Vagina (tissue), 2 donors: ENCODE results near the gene ZNF436. TPM values are rescaled to one million over a fixed set of nuclear protein-coding genes. Genes with fewer than 3 reads are reported as not detected.
A peak's percentile ranks its signal among the peaks of the same experiment; 100 is the strongest.

Experiments used
- DNase-seq, 2 donors: peaks; one replicate each; pipeline ENCODE4 v3.0.0-alpha.2; 2017; ENCODE audit errors: extremely low spot score in 2 of 2
- H3K27ac ChIP-seq: fragments of 200-600 bp; sonication (generic); one replicate; pipeline ENCODE4 v1.5.1; 2019
- H3K27me3 ChIP-seq: fragments of 200-600 bp; sonication (generic); one replicate; pipeline ENCODE4 v1.5.1; 2019
- H3K36me3 ChIP-seq, 2 donors: fragments of 200-600 bp; sonication (generic); one replicate each; pipeline ENCODE4 v1.5.1; 2017 to 2019
- H3K4me1 ChIP-seq: fragments of 200-600 bp; sonication (generic); one replicate; pipeline ENCODE4 v1.5.1; 2019
- H3K4me3 ChIP-seq, 2 donors: fragments of 200-600 bp; sonication (generic); 1 replicate in 1 of 2; 2 replicates in 1 of 2; pipeline ENCODE4 v1.5.1; 2016 to 2019
- H3K9me3 ChIP-seq: fragments of 200-600 bp; sonication (generic); one replicate; pipeline ENCODE4 v1.5.1; 2019
- CTCF ChIP-seq, 3 experiments: fragments of 450-650 bp in 2 of 3; fragments of 200-600 bp in 1 of 3; sonication (generic) in 1 of 3; IDR thresholded peaks; one replicate each; pipeline ENCODE4 v1.5.1; 2017 to 2019; ENCODE audit warnings: antibody characterized with exemption in 3 of 3, mild to moderate bottlenecking in 2 of 3, moderate library complexity in 2 of 3
- POLR2A ChIP-seq, 2 donors: fragments of 450-650 bp; IDR thresholded peaks; one replicate each; pipeline ENCODE4 v1.6.1; 2017; ENCODE audit warnings: antibody characterized with exemption in 2 of 2, mild to moderate bottlenecking in 2 of 2, moderate library complexity in 2 of 2
- POLR2AphosphoS5 ChIP-seq, 2 donors: sonication (generic); formaldehyde crosslinking; IDR thresholded peaks; one replicate each; pipeline ENCODE4 v1.9.0; 2017; ENCODE audit warnings: antibody characterized with exemption in 2 of 2, mild to moderate bottlenecking in 2 of 2, low read depth in 1 of 2; ENCODE audit not compliant: insufficient read depth in 1 of 2
- intact Hi-C: fragments of 100-400 bp; cut with DNase I; formaldehyde crosslinking; loops from one replicate; pipeline ENCODE4 v1.15.1; 2023
- total RNA-seq: library from RNA; depleted of rRNA; stranded (reverse); fragments of >200 nt; gene quantifications from one replicate; pipeline ENCODE4 v1.2.3, GENCODE V29; 2016

Gene ZNF436
- total RNA-seq, 1 donor from 2014 or later, result 20.9 TPM

- Histone ChIP-seq H3K36me3 (peaks cover 11 to 51% of the 10 kb centered on the region in 2 donors), H3K27me3 (no peaks in the 10 kb centered on the region), H3K27ac (peak overlapping the region; percentile 23), H3K9me3 (peaks cover 19% of the 10 kb centered on the region), H3K4me1 (peaks cover 43% of the 10 kb centered on the region), H3K4me3 (peak overlapping the region in 1 of 2 donors; percentile 74)
- TF ChIP-seq POLR2AphosphoS5 (IDR thresholded peaks at IDR 0.05; ENCODE audit: insufficient read depth in 1 of 2, low read depth in 1 of 2), result no peak
- TF ChIP-seq POLR2A (IDR thresholded peaks at IDR 0.05), result no peak
- TF ChIP-seq CTCF (IDR thresholded peaks at IDR 0.05), result no peak
- intact Hi-C loops, result no loop called here
- no peak for DNase-seq
Measured at GRCh38 chr1:23366146-23366545, 3.5 kb downstream of the ZNF436 start.

- DNase-seq, result no peak
- peaks cover 11 to 69% of the 10 kb centered on the region in 2 donors for H3K36me3 ChIP-seq
- H3K27me3 ChIP-seq, result no peaks in the 10 kb centered on the region
- H3K9me3 ChIP-seq, result peaks cover 23% of the 10 kb centered on the region
- peak overlapping the region in 1 of 2 donors; percentile 20 for H3K4me3 ChIP-seq
- H3K27ac ChIP-seq, result no peak overlapping the region
- peaks cover 22% of the 10 kb centered on the region for H3K4me1 ChIP-seq
- no peak for TF ChIP-seq POLR2A (IDR thresholded peaks at IDR 0.05)
- TF ChIP-seq POLR2AphosphoS5 (IDR thresholded peaks at IDR 0.05; ENCODE audit: insufficient read depth in 1 of 2, low read depth in 1 of 2), result no peak
- TF ChIP-seq CTCF (IDR thresholded peaks at IDR 0.05), result no peak
- intact Hi-C loops, result no loop called here
Measured at GRCh38 chr1:23362218-23362713, 7.4 kb downstream of the ZNF436 start.

- H3K4me1 ChIP-seq, result peaks cover 5% of the 10 kb centered on the region
- TF ChIP-seq POLR2A (IDR thresholded peaks at IDR 0.05), result no peak
- no peak for DNase-seq
- peaks cover 11 to 40% of the 10 kb centered on the region in 2 donors for H3K36me3 ChIP-seq
- H3K4me3 ChIP-seq, result no peak overlapping the region
- intact Hi-C loops, result no loop called here
- H3K27me3 ChIP-seq, result no peaks in the 10 kb centered on the region
- peaks cover 23% of the 10 kb centered on the region for H3K9me3 ChIP-seq
- H3K27ac ChIP-seq, result no peak overlapping the region
Measured at GRCh38 chr1:23358310-23358875, 11.2 kb downstream of the ZNF436 start.

DNA sequence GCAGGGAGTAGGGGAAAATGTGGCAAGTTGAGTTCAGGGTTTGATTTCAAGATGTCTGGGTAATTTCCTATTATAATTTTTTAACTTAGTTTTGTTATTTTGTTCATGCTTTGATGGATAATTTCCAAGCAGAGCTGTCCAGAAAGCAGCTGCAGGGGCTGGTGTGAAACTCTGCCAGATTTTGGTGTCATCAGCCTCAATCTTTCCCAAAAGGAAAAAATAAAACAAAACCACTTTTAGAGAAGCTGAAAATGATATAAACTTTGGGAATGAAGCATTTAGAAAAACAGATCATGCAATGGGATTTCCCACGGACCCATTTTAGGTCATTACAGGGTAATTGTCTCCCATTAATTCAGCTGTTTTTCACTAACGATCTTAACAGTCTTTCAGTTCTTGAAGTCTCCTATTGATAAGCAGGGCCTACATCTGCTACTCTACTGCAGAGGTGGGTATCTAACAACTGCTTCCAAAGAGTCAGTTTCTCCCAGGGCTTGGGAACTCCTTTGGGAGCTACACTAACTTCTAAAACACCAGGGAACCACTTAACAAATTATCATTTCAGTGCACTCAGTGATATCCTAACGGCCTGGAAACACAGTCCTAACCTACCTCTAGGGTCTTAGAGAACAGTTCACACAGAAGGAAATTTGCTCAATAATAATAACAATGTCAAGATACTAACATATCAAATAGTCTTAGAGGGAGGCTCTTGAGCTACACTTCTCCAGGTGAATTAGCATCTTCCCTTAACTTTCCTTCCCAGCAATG is 12.3 kb downstream of the ZNF436 start:
- Histone ChIP-seq H3K4me3 (no peak overlapping the region), H3K27me3 (no peaks in the 10 kb centered on the region), H3K4me1 (peaks cover 5% of the 10 kb centered on the region), H3K27ac (no peak overlapping the region), H3K9me3 (peaks cover 15% of the 10 kb centered on the region), H3K36me3 (peaks cover 5 to 29% of the 10 kb centered on the region in 2 donors)
- intact Hi-C loops, result no loop called here
- TF ChIP-seq CTCF (IDR thresholded peaks at IDR 0.05), result no peak
- no peak for TF ChIP-seq POLR2A (IDR thresholded peaks at IDR 0.05)
- TF ChIP-seq POLR2AphosphoS5 (IDR thresholded peaks at IDR 0.05; ENCODE audit: insufficient read depth in 1 of 2, low read depth in 1 of 2), result no peak
- DNase-seq, result no peak

- Histone ChIP-seq H3K9me3 (peaks cover 8% of the 10 kb centered on the region), H3K27me3 (no peaks in the 10 kb centered on the region), H3K4me3 (no peak overlapping the region), H3K36me3 (peaks cover 0 to 22% of the 10 kb centered on the region in 2 donors), H3K4me1 (peaks cover 5% of the 10 kb centered on the region), H3K27ac (no peak overlapping the region)
- no peak for TF ChIP-seq CTCF (IDR thresholded peaks at IDR 0.05)
- no peak for TF ChIP-seq POLR2AphosphoS5 (IDR thresholded peaks at IDR 0.05; ENCODE audit: insufficient read depth in 1 of 2, low read depth in 1 of 2)
- no peak for TF ChIP-seq POLR2A (IDR thresholded peaks at IDR 0.05)
- no peak for DNase-seq
- intact Hi-C loops, result no loop called here
Measured at GRCh38 chr1:23356471-23357137, 13.0 kb downstream of the ZNF436 start.
